Measurements from ENCODE around the gene GRIN2A. TPM values are rescaled to one million over a fixed set of nuclear protein-coding genes. Genes with fewer than 3 reads are reported as not detected.

The GRIN2A gene
- total RNA-seq, 1 donor, result 3.4 TPM

- TF ChIP-seq CTCF (IDR thresholded peaks at IDR 0.05; ENCODE audit: insufficient read depth, low read length), result no peak
- peak; percentile 59 for DNase-seq (ENCODE audit: low read depth)
- no peak overlapping the region for H3K4me3 ChIP-seq (ENCODE audit: low read depth, low read length)
Measured at GRCh38 chr16:10088380-10088793, 93.8 kb downstream of the GRIN2A start.

GRCh38 chr16:10087151-10087550, 95.1 kb downstream of the GRIN2A start:
- no peak overlapping the region for H3K4me3 ChIP-seq (ENCODE audit: low read depth, low read length)
- no peak for DNase-seq (ENCODE audit: low read depth)
- TF ChIP-seq CTCF (IDR thresholded peaks at IDR 0.05; ENCODE audit: insufficient read depth, low read length), result no peak

GRCh38 chr16:10086620-10087019, 95.6 kb downstream of the GRIN2A start:
- no peak for DNase-seq (ENCODE audit: low read depth)
- TF ChIP-seq CTCF (IDR thresholded peaks at IDR 0.05; ENCODE audit: insufficient read depth, low read length), result no peak
- H3K4me3 ChIP-seq (ENCODE audit: low read depth, low read length), result no peak overlapping the region

GRCh38 chr16:10085078-10085798, 97.0 kb downstream of the GRIN2A start:
- DNase-seq (ENCODE audit: low read depth), result no peak
- no peak for TF ChIP-seq CTCF (IDR thresholded peaks at IDR 0.05; ENCODE audit: insufficient read depth, low read length)
- no peak overlapping the region for H3K4me3 ChIP-seq (ENCODE audit: low read depth, low read length)

GRCh38 chr16:10083301-10083700, 98.9 kb downstream of the GRIN2A start:
- H3K4me3 ChIP-seq (ENCODE audit: low read depth, low read length), result no peak overlapping the region
- TF ChIP-seq CTCF (IDR thresholded peaks at IDR 0.05; ENCODE audit: insufficient read depth, low read length), result no peak
- DNase-seq (ENCODE audit: low read depth), result no peak

- no peak for TF ChIP-seq CTCF (IDR thresholded peaks at IDR 0.05; ENCODE audit: insufficient read depth, low read length)
- peak; percentile 86 for DNase-seq (ENCODE audit: low read depth)
- H3K4me3 ChIP-seq (ENCODE audit: low read depth, low read length), result no peak overlapping the region
Measured at GRCh38 chr16:10081201-10081940, 100.9 kb downstream of the GRIN2A start.
